Stomach (tissue), 9 donors: ENCODE measurements around the gene HYDIN. TPM values are rescaled to one million over a fixed set of nuclear protein-coding genes. Genes with fewer than 3 reads are reported as not detected.

Experiments
- DNase-seq, 2 donors: peaks; one replicate each; pipeline versions ENCODE4 v3.0.0 to v3.0.0-alpha.2; 2013 to 2019
- H3K27ac ChIP-seq, 5 donors: fragments of 200-600 bp in 4 of 5; sonication (generic) in 4 of 5; one replicate each; pipeline ENCODE4 v1.5.1; 2013 to 2019; ENCODE audit warnings: mild to moderate bottlenecking in 1 of 5, moderate library complexity in 1 of 5
- H3K27me3 ChIP-seq, 3 donors: fragments of 200-600 bp; sonication (generic); one replicate each; pipeline ENCODE4 v1.5.1; 2017 to 2019; ENCODE audit warnings: mixed run types in 1 of 3
- H3K36me3 ChIP-seq, 4 donors: fragments of 200-600 bp; sonication (generic); 1 replicate in 3 of 4; 2 replicates in 1 of 4; pipeline ENCODE4 v1.5.1; 2016 to 2019
- H3K4me1 ChIP-seq, 4 donors: fragments of 200-600 bp; sonication (generic); one replicate each; pipeline ENCODE4 v1.5.1; 2016 to 2019
- H3K4me3 ChIP-seq, 4 donors: fragments of 200-600 bp; sonication (generic) in 3 of 4; one replicate each; pipeline ENCODE4 v1.5.1; 2016 to 2019; ENCODE audit warnings: mild to moderate bottlenecking in 1 of 4
- H3K9me3 ChIP-seq, 4 donors: fragments of 200-600 bp; sonication (generic); one replicate each; pipeline ENCODE4 v1.5.1; 2016 to 2019
- CTCF ChIP-seq, 7 experiments: fragments of 450-650 bp in 4 of 7; fragments of 200-600 bp in 3 of 7; sonication (generic) in 3 of 7; IDR thresholded peaks; one replicate each; pipeline ENCODE4 v1.5.1; 2016 to 2019; ENCODE audit warnings: antibody characterized with exemption in 7 of 7, control low read depth in 2 of 7, mild to moderate bottlenecking in 1 of 7
- EP300 ChIP-seq: sonication (generic); formaldehyde crosslinking; IDR thresholded peaks from one replicate; pipeline ENCODE4 v1.6.1; 2017; ENCODE audit warnings: antibody characterized with exemption
- POLR2A ChIP-seq, 4 donors: fragments of 450-650 bp; IDR thresholded peaks; one replicate each; pipeline ENCODE4 v1.6.1; 2016; ENCODE audit warnings: antibody characterized with exemption in 4 of 4, control low read depth in 2 of 4, mild to moderate bottlenecking in 1 of 4, moderate library complexity in 1 of 4
- POLR2AphosphoS5 ChIP-seq, 3 donors: sonication (generic); formaldehyde crosslinking; IDR thresholded peaks; one replicate each; pipeline ENCODE4 v1.6.1; 2016; ENCODE audit warnings: antibody characterized with exemption in 3 of 3
- WGBS, 5 donors: extraction: QIAGEN DNeasy Blood & Tissue Kit in 3 of 5; methylation state at CpG; one replicate each; pipeline versions ENCODE4 v1.1.5 to v1.1.7; 2013 to 2018; 5-methylcytosine and 5-hydroxymethylcytosine counted together
- intact Hi-C: fragments of 100-400 bp; cut with DNase I; formaldehyde crosslinking; loops from one replicate; pipeline ENCODE4 v1.15.1; 2023; ENCODE audit warnings: low total_unique reads
- polyA plus RNA-seq, 3 donors: library from polyadenylated mRNA; stranded (reverse); fragments of 200-250 nt; gene quantifications; one replicate each; pipeline ENCODE4 v1.2.3, GENCODE V29; 2013
- total RNA-seq, 5 donors: library from RNA; depleted of rRNA; stranded (reverse); fragments of >200 nt; gene quantifications; one replicate each; pipeline versions ENCODE4 v1.1.0 to v1.2.3, GENCODE V29; 2014 to 2016
- donor health status: healthy with polysubstance abuse.
- donor health status: Bipolar disorder and iron deficiency.
- donor health status: healthy.

The HYDIN gene
- total and polyA plus RNA-seq, 8 donors, result 0.05 to 11.2 (median 0.58) TPM; not detected in 1

- Histone ChIP-seq H3K27ac (no peak overlapping the region), H3K4me3 (no peak overlapping the region), H3K27me3 (no peaks in the 10 kb centered on the region), H3K36me3 (no peaks in the 10 kb centered on the region), H3K4me1 (no peaks in the 10 kb centered on the region), H3K9me3 (no peaks in the 10 kb centered on the region)
- peak in 1 of 2 donors; percentile 4 for DNase-seq
- intact Hi-C loops, result no loop called here
- TF ChIP-seq CTCF (IDR thresholded peaks at IDR 0.05) (no peak), POLR2AphosphoS5 (IDR thresholded peaks at IDR 0.05) (no peak), POLR2A (IDR thresholded peaks at IDR 0.05) (no peak), EP300 (no peak)
- 8 to 50% (median 13%) methylated on average over 1 of the region's 1 CpG for WGBS, 5 donors
These were observed 18.9 kb upstream of the HYDIN start for GRCh38 chr16:71249399-71249798.

GRCh38 chr16:71247478-71247877 is 17.0 kb upstream of the HYDIN start:
- intact Hi-C loops, result no loop called here
- no peaks in the 10 kb centered on the region for H3K4me1 ChIP-seq
- no peaks in the 10 kb centered on the region for H3K27me3 ChIP-seq
- no peaks in the 10 kb centered on the region for H3K36me3 ChIP-seq
- no peak overlapping the region for H3K27ac ChIP-seq
- no peak for TF ChIP-seq EP300
- no peak for TF ChIP-seq CTCF (IDR thresholded peaks at IDR 0.05)
- no peak for TF ChIP-seq POLR2AphosphoS5 (IDR thresholded peaks at IDR 0.05)
- no peak for TF ChIP-seq POLR2A (IDR thresholded peaks at IDR 0.05)
- H3K4me3 ChIP-seq, result no peak overlapping the region
- no peaks in the 10 kb centered on the region for H3K9me3 ChIP-seq
- DNase-seq, result no peak
- 81 to 89% (median 88%) methylated on average over 7 of the region's 7 CpGs for WGBS, 5 donors

- H3K4me3 ChIP-seq, result no peak overlapping the region
- DNase-seq, result no peak
- H3K27ac ChIP-seq, result no peak overlapping the region
- no peaks in the 10 kb centered on the region for H3K9me3 ChIP-seq
- intact Hi-C loops, result no loop called here
- TF ChIP-seq CTCF (IDR thresholded peaks at IDR 0.05), result no peak
- no peak for TF ChIP-seq POLR2AphosphoS5 (IDR thresholded peaks at IDR 0.05)
- no peak for TF ChIP-seq POLR2A (IDR thresholded peaks at IDR 0.05)
- TF ChIP-seq EP300, result no peak
- H3K27me3 ChIP-seq, result no peaks in the 10 kb centered on the region
- no peaks in the 10 kb centered on the region for H3K4me1 ChIP-seq
- no peaks in the 10 kb centered on the region for H3K36me3 ChIP-seq
These were observed 15.8 kb upstream of the HYDIN start for GRCh38 chr16:71246309-71246708.

- Histone ChIP-seq H3K36me3 (no peaks in the 10 kb centered on the region), H3K27me3 (no peaks in the 10 kb centered on the region), H3K27ac (no peak overlapping the region), H3K4me1 (no peaks in the 10 kb centered on the region), H3K9me3 (no peaks in the 10 kb centered on the region), H3K4me3 (no peak overlapping the region)
- 76 to 96% (median 81%) methylated on average over 1 of the region's 1 CpG for WGBS, 5 donors
- DNase-seq, result no peak
- intact Hi-C loops, result no loop called here
- TF ChIP-seq POLR2AphosphoS5 (IDR thresholded peaks at IDR 0.05), result no peak
- no peak for TF ChIP-seq POLR2A (IDR thresholded peaks at IDR 0.05)
- no peak for TF ChIP-seq EP300
- no peak for TF ChIP-seq CTCF (IDR thresholded peaks at IDR 0.05)
These were observed 14.0 kb upstream of the HYDIN start for GRCh38 chr16:71244521-71244920.
